Chondrocyte (in vitro differentiated cells): ENCODE results near the gene RFWD3. TPM values are rescaled to one million over a fixed set of nuclear protein-coding genes. Genes with fewer than 3 reads are reported as not detected.

Experiments
- DNase-seq: peaks from one replicate; pipeline ENCODE4 v3.0.0; 2021; ENCODE audit warnings: mixed read lengths, low spot score
- H3K27ac Mint-ChIP-seq: one replicate; pipeline ENCODE4 v1.8.0; 2021; ENCODE audit warnings: mild to moderate bottlenecking, moderate library complexity, mixed read lengths; ENCODE audit not compliant: unreplicated experiment
- H3K27me3 Mint-ChIP-seq: 2 replicates; pipeline ENCODE4 v1.8.0; 2021; ENCODE audit warnings: low read depth, mixed read lengths
- H3K36me3 Mint-ChIP-seq: 2 replicates; pipeline ENCODE4 v1.8.0; 2021; ENCODE audit warnings: low read depth, mixed read lengths
- H3K4me1 Mint-ChIP-seq: 2 replicates; pipeline ENCODE4 v1.8.0; 2021; ENCODE audit warnings: low read depth, mild to moderate bottlenecking, mixed read lengths
- H3K4me3 Mint-ChIP-seq: one replicate; pipeline ENCODE4 v1.8.0; 2021; ENCODE audit warnings: mild to moderate bottlenecking, moderate library complexity, mixed read lengths; ENCODE audit not compliant: unreplicated experiment
- H3K9me3 Mint-ChIP-seq: 2 replicates; pipeline ENCODE4 v1.8.0; 2021; ENCODE audit warnings: low read depth, mixed read lengths
- total RNA-seq: library from RNA; stranded (reverse); gene quantifications from 3 replicates; pipeline ENCODE4 v1.2.1, GENCODE V29; 2021
- TF ChIP-seq, protein P1 (sequence below): fragments of 200-600 bp; sonication (generic); IDR thresholded peaks from 2 replicates; pipeline ENCODE4 v1.5.0; 2021; ENCODE audit warnings: antibody characterized with exemption, mild to moderate bottlenecking, moderate library complexity

Gene RFWD3
- total RNA-seq, 1 donor from 2014 or later = 23.2 TPM

DNA sequence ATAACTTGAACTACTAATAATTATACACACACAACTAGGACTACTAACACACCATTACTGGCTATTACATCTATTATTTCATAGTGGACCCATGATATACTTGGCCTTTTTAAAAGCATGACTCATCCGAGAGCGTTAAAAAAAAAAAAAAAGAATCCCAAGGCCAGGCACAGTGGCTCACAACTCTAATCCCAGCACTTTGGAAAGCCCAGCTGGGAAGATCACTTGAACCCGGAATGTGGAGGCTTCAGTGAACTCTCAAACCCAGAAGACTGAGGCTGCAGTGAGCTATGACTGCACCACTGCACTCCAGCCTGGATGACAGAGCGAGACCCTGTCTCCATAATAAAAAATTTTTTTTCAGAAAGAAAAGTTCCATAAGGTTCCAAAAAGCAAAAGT is 62.8 kb downstream of the RFWD3 start:
- DNase-seq = no peak
- H3K4me1 Mint-ChIP-seq = peaks cover 73% of the 10 kb centered on the region
- no peaks in the 10 kb centered on the region for H3K9me3 Mint-ChIP-seq
- H3K4me3 Mint-ChIP-seq = peak overlapping the region; percentile 99
- TF ChIP-seq, protein P1, sequence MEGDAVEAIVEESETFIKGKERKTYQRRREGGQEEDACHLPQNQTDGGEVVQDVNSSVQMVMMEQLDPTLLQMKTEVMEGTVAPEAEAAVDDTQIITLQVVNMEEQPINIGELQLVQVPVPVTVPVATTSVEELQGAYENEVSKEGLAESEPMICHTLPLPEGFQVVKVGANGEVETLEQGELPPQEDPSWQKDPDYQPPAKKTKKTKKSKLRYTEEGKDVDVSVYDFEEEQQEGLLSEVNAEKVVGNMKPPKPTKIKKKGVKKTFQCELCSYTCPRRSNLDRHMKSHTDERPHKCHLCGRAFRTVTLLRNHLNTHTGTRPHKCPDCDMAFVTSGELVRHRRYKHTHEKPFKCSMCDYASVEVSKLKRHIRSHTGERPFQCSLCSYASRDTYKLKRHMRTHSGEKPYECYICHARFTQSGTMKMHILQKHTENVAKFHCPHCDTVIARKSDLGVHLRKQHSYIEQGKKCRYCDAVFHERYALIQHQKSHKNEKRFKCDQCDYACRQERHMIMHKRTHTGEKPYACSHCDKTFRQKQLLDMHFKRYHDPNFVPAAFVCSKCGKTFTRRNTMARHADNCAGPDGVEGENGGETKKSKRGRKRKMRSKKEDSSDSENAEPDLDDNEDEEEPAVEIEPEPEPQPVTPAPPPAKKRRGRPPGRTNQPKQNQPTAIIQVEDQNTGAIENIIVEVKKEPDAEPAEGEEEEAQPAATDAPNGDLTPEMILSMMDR = no peak
- H3K36me3 Mint-ChIP-seq = peaks cover 2% of the 10 kb centered on the region
- H3K27me3 Mint-ChIP-seq = no peaks in the 10 kb centered on the region
- H3K27ac Mint-ChIP-seq = peak overlapping the region; percentile 99

DNA sequence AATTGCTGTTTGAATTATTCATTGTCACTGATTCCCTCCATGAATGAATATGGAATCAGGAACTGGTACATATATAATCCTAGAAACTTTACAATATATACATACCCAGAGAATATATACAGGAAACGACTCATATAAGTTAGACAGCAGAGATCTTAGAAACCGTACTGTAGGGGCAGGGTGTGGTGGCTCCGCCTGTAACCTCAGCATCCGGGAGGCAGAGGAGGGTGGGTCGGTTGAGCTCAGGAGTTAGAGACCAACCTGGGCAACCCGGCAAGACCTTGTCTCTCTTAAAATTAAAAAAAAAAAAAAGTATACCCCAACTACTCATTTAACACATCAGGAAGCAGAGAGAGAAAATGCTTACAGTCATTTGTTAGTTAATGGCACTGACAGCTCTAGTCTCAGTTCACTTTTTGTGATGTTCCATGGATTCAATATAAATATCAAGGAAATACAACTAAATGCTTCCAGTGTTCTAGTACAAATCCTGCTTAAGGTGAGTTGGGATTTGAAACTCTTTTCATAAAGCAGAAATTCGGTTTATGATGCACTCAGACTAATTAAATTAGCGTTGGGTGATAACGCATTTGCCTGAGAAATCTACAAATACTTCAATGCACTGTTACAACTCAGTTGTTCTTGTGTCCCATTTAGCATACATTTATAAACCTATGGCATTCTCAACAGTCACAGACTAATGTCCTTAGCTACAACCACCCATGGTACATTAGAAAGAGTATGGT is 65.4 kb downstream of the RFWD3 start:
- Mint-ChIP-seq H3K4me3 (no peak overlapping the region), H3K27ac (peak overlapping the region; percentile 56), H3K36me3 (peaks cover 8% of the 10 kb centered on the region), H3K9me3 (no peaks in the 10 kb centered on the region), H3K27me3 (no peaks in the 10 kb centered on the region), H3K4me1 (peaks cover 68% of the 10 kb centered on the region)
- no peak for DNase-seq
- TF ChIP-seq, protein P1 = no peak

DNA sequence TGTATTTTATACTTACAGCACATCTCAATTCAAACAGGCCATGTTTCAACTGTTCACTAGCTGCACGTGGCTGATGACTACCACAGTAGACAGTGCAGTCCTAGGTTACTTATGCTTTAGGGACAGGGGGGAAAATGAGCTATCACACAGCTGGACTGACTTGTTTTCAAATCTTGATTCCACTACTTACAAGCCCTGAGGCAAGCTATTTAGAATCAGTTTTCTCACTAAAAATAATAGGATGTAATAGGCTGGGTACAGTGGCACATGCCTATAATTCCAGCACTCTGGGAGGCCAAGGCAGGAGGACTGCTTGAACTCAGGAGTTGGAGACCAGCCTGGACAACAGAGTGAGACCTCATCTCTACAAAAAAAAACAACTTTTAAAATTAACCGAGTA is 70.1 kb downstream of the RFWD3 start:
- H3K36me3 Mint-ChIP-seq = peaks cover 8% of the 10 kb centered on the region
- no peak overlapping the region for H3K27ac Mint-ChIP-seq
- peaks cover 2% of the 10 kb centered on the region for H3K9me3 Mint-ChIP-seq
- H3K4me3 Mint-ChIP-seq = no peak overlapping the region
- no peak for DNase-seq
- H3K27me3 Mint-ChIP-seq = no peaks in the 10 kb centered on the region
- TF ChIP-seq, protein P1 = no peak
- peaks cover 57% of the 10 kb centered on the region for H3K4me1 Mint-ChIP-seq

DNA sequence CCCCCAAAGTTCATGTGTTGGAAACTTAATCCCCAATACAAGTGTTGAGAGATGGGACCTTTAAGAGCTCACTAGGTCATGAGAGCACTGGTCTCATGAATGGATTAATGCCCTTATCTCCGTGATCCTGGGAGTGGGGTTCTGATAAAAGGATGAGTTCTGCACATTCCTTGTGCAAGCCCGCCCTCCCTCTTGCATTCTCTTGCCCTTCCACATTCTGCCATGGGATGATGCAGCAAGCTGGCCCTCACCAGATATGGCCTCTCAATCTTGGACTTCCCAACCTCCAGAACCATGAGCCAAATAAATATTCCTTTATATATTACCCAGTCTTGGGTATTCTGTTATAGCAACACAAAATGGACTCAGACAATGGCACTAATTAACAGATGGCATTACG is 73.8 kb downstream of the RFWD3 start:
- Mint-ChIP-seq H3K27me3 (no peaks in the 10 kb centered on the region), H3K27ac (no peak overlapping the region)

DNA sequence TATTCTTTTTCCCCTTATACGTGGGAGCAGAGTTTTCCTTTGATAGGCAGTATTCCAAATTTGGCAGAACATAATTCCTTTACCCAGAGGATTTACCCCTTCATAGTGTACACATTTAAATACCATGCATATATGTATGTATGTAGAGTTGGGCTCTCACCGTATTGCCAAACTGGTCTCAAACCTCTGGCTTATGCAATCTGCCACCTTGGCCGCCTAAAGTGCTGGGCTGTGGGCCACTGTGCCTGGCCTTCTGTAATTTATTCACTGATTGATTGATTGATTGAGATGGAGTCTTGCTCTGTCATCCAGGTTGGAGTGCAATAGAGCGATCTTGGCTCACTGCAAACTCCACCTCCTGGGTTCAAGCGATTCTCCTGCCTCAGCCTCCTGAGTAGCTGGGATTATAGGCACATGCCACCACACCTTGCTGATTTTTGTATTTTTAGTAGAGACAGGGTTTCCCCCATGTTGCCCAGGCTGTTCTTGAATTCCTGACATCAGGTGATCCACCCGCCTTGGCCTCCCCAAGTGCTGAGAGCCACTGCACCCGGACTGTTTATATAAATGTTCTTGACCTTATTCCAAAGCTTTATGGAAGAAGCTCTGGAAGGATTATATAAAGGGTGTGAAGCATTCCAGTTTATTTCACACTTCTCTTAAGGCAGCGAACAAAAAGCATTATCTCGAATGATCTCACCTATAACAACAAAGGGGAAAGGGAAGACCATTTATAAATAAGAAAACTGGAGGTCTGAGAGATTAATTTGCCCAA is 74.6 kb downstream of the RFWD3 start:
- no peak for DNase-seq
- no peaks in the 10 kb centered on the region for H3K27me3 Mint-ChIP-seq
- peaks cover 52% of the 10 kb centered on the region for H3K4me1 Mint-ChIP-seq
- TF ChIP-seq, protein P1 = no peak
- H3K9me3 Mint-ChIP-seq = peaks cover 2% of the 10 kb centered on the region
- H3K36me3 Mint-ChIP-seq = peaks cover 6% of the 10 kb centered on the region
- H3K4me3 Mint-ChIP-seq = no peak overlapping the region
- H3K27ac Mint-ChIP-seq = peak overlapping the region; percentile 67

More for the DNA sequence above, 73.8 kb downstream of the RFWD3 start:
- Mint-ChIP-seq H3K4me3 (no peak overlapping the region), H3K9me3 (peaks cover 2% of the 10 kb centered on the region), H3K4me1 (peaks cover 51% of the 10 kb centered on the region), H3K36me3 (peaks cover 6% of the 10 kb centered on the region)
- TF ChIP-seq, protein P1 = no peak
- no peak for DNase-seq
